GM12872 (cell line): ENCODE measurements around the gene ZNF330.

Experiments
- CTCF ChIP-seq: IDR thresholded peaks from 3 replicates; pipeline ENCODE4 v1.5.1; 2011; ENCODE audit warnings: low read depth, mild to moderate bottlenecking, low read length, moderate library complexity; ENCODE audit not compliant: insufficient read depth

The ZNF330 gene

GRCh38 chr4:141216002-141216761 lies 4.5 kb upstream of the ZNF330 start:
- no peak for TF ChIP-seq CTCF

- no peak for TF ChIP-seq CTCF
These were observed 424 bp upstream of the ZNF330 start for GRCh38 chr4:141220271-141220670.

GRCh38 chr4:141223418-141223817 lies 2.7 kb downstream of the ZNF330 start:
- no peak for TF ChIP-seq CTCF

- TF ChIP-seq CTCF = no peak
These were observed 8.9 kb downstream of the ZNF330 start for GRCh38 chr4:141229408-141230101.

- no peak for TF ChIP-seq CTCF
These were observed 13.0 kb downstream of the ZNF330 start for GRCh38 chr4:141233673-141234072.

GRCh38 chr4:141238186-141238585 lies 17.5 kb downstream of the ZNF330 start:
- no peak for TF ChIP-seq CTCF

GRCh38 chr4:141240259-141240658 lies 19.6 kb downstream of the ZNF330 start:
- TF ChIP-seq CTCF = no peak
